GM18868 (cell line): ENCODE data around the gene DLG2.
A peak's percentile ranks its signal among the peaks of the same experiment; 100 is the strongest.

ENCODE experiments used
- ATAC-seq: cut with Tn5 transposase; IDR thresholded peaks from one replicate; pipeline ENCODE4 v1.9.1; 2021; ENCODE audit warnings: mild to moderate bottlenecking, moderate library complexity; ENCODE audit not compliant: unreplicated experiment

The DLG2 gene

DNA sequence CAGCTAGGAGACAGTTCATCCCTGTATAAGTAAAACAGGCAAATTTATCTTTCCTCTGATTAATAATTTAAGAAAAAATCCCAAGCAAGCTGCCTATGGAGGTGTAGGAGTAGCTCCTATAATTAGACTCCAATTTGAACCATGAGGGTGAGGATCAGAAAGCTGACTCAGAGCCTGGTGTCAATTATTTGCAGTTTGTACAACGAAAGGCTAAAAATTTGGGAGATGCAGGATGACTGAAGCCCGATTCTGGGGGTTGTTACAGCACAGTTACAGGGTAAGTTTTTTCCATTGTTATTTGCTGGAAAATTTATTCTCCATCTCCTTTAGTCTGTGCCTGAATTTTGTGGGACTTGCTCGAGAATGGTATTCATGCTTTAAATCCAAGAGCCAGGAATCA, 1981.6 kb downstream of the DLG2 start:
- ATAC-seq = no peak

DNA sequence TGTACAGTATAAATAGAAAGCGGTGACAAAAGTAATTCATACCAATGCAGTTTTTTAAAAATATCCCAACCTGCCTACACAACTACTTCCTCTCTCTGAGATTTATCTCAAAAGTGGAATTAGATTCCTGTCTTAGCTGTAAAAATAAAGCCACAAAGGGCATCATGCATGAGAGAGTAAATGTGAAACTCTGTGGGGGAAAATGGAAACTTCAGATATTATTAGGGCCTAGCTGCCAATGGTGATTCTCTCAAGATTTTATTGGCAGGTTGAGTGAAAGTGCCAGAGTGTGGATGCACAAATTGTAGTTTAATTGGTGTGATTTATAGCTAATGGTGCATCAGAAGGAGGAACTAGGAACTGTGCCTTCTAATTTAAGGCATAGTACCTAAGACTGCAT, 1984.0 kb downstream of the DLG2 start:
- peak; percentile 84 for ATAC-seq

DNA sequence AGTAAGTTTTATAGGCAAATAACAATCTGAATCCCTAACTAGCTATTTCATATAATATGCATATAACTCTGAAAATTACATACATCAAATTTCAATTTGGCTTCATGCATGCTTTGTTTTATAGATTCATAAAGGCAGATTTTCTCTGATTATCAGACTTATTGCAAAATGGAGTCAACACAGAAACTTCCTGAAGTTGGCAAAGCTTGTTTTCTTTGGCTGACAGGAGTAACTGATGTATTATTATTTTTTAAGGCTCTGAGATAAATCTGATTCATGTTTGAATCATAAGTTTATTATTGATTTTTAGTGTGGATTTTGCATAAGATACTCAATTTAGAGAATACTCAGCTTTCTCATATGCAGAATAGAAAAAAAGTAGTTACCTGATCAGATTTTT, 1984.6 kb downstream of the DLG2 start:
- no peak for ATAC-seq

DNA sequence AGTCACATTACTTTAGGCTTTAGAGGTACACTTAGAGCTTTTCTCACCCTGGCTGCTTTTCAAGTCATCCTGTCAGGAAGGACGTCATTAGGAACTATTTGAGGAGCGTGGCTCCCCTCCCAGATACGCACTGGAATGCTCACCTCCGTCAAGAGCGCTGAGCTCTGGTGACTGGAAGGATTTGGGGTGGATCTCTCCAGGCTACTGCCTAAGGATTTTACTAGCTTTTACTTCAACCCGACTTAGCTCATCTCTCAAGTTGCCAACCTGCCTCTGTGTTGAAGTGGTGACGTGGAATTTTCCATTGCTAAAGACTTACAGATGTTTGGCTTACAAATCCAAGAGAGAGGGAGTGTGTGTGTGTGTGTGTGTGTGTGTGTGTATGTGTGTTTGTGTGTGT, 1985.6 kb downstream of the DLG2 start:
- no peak for ATAC-seq

DNA sequence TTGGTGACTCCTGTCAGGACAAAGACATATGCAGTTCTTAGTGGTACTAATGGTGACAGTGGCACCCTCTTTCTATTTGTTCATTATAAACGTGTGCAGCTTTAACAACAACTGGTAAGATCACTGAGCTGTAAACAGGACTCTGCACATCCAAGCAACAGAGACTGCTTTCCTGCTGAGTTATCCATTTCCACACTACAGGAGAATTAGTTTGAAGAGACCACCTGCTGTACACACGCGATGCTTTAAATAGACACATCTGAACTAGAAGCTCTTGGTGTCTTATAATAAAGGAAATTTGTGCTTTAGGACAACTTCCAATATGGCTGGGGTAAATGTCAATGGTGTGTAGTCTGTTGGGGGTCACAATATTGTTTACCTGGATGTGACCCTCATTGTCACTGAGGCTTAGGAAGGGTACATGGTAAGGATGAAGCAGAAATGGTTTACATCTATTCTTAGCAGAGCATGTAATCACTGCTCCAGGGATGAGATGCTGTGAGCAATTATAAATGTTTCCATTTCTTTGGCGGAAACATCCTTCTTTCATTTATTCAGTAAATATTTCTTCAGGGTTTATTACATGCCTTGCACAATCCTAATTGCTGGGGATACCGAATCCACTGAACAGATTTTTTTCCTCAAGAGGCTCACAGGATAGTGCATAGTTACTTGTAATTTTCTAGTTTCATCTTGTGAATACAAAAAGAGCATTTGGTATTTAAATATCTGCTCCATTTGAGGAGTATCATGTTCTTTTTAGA, 1987.0 kb downstream of the DLG2 start:
- ATAC-seq = no peak

DNA sequence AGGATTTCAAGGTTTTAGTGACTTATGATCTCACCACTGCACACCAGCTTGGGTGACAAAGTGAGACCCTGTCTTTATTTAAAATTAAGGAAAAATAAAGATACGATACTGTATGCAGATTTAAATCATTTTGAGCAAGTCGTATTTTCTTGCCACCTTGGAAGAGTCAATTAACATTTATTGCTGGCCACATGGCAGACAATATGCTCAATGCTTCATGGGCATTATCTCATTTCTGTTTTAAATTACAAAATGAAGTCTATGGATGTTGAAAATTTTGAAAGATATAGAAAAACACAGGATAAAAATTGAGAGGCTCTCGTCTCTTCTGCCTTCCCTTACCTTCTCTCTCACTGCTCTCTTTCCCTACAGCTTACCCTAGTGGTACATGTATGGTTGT, 1992.0 kb downstream of the DLG2 start:
- ATAC-seq = no peak

DNA sequence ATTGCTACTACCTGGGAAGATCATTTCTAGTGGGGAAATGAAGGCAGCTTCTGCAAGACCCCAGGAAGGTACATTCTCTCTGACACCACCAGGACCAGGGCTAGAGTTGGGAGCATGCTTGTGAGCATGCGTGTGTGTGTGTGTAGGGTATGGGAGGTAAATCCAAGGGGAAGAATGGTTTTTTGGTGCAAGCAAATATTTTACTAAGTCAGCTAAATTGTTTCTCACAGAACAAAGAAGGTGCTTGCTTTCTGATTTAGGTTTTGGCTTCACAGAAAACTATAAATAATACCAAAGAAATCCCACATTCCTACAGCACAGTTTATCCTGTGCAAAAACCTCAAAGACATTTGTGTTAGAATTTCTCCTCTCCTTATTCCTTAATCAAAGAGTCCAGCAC, 1996.9 kb downstream of the DLG2 start:
- ATAC-seq = no peak

DNA sequence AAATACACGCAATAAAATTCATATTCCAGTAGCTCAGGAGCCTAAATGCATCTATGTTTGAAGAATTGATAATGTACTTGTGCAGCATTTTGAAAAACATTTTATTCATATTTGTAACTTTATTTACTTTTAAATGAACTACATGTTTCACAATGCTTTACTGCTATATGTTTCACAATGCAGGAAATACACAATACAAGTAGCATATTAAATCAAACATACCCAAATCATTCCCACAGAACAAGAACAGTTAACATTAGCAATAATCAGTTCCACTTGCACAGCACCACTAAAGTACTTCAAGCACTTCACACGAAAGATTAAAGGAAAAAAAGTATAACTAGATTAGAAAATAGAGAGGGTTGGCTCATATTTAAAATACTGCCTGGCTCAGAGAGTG, 1997.4 kb downstream of the DLG2 start:
- ATAC-seq = no peak

DNA sequence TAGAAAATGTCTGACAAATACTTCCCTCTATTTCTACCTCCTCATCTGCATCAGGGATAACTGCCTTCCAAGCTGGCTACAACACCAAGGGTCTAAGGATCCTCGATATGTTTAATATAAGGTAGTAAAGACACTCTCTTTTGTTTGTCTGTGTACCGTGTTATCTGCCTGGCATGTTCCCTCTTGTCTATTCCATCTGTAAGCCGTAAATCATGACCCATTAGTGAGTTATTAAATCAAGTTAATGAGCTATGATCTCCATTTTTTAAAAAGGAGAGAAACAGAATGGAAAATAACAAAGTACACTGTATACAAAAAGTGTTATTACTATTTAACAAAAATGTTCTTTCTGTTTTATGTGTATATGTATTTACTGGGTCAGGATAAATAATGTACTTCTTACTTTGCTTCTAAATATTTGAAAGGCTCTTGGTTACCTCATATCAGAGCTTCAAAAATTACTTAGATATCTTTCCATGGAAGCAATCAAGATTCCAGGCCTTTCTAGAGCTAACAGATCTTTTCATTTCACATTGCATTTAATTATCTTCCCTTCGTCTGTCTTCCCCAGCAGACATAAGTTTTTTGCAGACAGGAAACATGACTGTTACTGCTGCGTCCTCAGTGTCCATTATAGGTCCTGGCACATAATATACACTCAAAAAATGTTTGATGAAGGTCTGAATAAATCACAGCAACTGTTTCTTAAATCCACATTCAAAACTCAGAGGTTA, 1998.4 kb downstream of the DLG2 start:
- ATAC-seq = no peak

DNA sequence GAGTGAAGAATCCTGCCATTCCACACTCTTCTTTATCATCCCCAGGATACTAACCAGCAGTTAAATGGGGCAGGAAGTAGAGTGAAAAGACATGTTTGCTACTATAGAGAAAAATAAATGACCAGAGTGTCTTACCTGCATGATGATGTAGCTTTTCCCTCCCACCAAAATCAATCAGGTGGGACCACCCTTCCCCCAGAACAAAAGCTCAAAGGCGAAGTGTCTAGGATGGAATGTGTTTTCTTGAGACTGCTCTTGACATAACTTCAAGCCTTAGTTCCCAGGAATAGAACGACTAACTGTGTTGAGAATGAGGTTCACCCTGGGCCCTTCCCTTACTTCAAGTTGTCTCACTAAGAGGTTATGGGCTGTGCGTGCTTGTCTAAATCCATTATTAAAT, 2001.8 kb downstream of the DLG2 start:
- no peak for ATAC-seq

DNA sequence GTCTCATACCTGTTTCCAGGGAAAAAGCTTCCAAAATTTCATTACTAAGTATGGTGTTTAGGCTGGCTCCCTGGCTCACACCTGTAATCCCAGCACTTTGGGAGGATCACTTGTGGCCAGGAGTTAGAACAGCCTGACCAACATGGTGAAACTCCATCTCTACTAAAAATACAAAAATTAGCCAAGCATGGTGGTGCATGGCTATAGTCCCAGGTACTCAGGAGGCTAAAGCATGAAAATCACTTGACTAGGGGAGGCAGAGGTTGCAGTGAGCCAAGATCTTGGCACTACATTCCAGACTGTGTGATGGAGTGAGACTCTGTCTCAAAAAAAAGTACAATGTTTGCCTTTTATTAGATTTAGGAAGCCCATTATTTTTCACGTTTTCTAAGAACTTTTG, 2009.5 kb downstream of the DLG2 start:
- ATAC-seq = no peak

DNA sequence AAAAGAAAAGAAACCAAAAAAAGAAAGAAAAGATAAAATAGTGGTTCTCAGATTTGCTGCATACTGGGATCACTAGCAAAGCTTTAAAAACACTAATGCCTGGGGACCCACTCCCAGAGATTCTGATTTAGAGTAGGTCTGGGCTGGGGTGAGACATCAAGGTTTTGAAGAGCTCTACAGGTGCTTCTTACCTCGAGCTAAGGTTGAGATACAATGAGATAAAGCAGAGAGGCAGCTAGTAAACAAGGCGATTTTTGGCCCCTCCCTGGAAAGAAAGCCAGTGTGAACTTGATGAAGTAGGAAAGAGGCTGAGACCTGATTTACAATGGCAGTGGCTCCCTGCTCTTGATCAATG, 2013.4 kb downstream of the DLG2 start:
- peak; percentile 33 for ATAC-seq

DNA sequence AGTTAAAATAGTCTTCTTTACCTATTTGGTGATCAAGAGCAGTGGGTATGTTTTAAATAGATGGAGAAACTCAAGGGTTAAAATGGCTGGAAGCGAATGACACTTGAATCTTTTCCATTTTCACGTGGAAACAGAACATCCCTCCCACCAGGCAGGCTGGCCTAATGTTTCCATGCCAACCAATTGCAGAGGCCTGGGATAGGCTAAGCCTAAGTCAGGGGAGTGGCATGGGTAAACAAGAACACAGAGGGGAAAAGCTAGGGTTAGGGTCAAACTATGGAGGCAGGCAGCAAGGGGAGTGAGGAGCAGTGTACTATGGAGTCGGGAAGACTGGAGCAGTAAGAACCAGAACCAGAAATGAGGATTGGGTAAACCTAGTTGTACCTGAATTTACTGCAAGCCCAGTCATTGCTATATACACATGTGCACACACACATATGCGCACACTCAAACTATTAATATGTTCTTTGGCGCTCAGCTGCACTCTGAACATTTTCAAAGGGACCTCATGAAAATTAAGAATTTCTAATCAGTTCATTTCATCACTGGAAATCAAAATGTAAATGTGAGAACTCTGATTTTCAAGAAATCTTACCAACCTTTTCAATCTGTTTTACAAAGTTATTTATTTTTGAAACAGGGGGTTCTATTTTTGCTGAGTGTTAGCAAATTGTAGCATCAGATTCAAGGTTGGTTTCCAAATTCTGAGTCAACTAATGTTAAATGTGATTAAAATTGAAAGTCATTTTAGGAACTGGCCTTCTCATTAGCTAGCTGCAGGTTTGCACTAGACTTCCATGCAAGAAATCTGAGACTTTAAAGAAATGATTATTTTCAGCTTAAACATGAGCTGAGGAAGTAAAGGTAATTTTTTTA, 2014.0 kb downstream of the DLG2 start:
- peak; percentile 89 for ATAC-seq

DNA sequence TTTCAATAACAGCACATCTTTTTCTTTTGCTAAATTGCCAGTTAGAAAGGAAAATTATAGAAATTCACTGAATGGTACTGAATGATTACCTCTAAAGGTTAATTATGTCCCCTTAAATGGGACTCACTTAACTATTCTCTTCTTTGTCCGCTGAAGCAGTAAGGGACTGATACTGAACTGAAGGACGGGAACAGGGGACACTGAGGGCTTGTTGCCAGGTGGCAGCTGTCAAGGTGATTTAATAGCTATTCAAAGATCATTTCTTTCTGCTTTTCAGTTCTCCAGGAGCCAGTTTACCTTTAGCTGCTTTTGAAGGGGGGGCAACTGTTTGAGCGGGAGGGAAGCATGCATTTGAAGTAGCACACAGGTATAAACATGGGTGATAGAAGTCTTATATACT, 2015.5 kb downstream of the DLG2 start:
- ATAC-seq = no peak

DNA sequence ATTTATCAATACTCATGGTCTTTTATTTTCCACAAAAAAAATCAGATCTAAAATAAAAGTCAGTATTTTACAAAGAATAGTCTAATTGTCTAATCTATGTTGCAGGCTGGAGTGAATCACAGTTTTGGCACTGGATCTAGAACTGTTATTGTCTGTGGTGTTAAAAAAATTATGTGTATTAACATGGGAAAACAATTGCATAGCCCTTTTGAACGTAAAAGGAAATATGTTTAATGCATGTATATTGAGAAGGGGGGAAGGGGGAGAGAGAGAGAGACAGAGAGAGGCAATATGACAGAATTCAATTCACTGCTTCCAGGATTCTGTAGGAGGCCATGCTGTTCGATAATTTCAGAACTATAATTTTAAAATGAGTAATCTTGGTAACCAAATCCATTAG, 2016.1 kb downstream of the DLG2 start:
- ATAC-seq = no peak

DNA sequence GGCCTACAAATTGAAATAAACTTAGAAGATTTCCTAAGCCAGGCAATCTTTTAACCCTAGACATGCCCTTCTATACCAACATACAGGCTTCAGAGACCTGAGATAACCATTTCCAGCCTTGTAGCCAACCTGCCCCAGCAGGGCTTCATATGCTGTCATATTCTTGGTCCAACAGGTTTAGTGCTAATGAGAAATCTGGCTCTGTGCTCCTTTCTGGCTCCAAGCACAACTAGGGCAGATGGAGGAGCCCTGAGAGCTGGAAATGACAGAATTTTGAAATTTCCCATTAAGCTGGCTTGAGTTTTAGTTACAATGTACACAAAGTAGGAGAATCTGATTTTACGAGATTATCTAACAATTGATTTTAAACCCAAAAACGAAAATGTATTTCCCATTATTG, 2018.0 kb downstream of the DLG2 start:
- ATAC-seq = no peak

DNA sequence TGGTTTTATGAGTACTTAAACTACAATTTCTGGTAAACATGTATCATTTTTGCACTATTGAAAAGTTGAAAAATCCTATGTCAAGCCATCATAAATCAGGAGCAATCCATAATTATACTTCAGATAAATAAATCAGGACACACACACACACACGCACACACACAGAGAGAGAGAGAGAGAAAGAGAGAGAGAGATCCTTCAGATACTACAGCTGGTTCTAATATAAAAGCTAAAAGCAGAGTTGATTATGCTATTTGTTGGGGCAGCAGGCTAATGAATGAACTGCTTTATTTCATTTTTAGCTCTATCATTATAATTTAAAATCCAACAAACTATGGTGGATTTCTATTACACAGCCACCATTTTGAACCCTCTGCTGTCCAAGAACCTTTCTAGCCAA, 2018.6 kb downstream of the DLG2 start:
- ATAC-seq = no peak

DNA sequence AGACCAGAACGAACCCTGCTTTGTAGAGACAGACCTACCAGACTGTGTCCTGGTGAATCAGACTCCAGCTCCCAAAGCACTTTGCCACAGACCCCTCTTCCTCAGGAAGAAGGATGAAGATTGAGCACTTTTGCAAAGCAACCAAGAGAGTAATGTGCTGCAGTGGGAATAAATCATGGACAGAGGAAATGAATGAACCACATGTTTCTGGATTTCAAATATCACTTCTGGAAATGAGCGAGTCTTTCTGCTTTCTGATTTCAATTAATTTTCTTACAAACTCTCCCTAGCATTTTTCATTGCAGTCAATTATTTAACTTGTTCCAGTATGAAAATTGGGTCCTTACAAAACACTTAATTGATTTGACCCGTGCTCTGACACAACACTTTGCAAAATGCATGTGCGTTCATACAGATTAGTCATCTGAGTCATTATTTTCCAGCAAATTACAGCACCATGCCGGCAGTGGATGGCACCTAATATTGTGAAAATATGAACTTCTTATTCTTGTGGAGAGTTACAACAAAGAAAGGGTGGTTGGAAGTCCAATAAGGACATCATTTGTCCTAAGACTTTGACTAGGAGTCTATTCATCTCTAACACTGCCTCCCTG, 2025.1 kb downstream of the DLG2 start:
- no peak for ATAC-seq

DNA sequence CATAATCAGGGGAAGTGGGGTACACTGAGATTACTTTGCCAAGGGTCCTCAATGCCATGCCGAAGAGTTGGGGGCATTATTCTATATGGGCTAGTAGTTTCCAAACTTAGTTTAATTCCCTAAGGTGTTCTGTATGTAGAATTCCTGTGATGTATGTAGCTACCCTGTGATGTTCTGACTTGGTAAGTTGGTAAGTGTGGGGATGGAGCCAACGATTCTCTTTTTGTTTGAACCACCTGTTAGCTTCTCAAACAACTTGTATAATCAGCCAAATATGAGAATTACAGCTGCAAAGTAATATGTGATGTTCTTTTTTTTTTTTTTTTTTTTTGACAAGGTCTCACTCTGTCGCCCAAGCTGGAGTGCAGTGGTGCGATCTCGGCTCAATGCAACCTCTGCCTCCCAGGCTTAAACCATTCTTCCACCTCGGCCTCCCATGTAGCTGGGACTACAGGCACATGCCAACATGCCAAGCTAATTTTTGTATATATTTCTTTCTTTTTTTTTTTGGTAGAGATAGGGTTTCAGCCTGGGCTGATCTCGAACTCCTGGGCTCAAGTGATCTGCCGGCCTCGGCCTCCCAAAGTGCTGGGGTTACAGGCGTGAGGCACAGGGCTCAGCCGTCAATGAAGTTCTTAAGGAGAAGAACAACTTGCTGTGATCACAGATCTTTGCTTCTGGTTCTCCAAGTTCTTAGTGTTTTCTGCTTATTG, 2025.8 kb downstream of the DLG2 start:
- no peak for ATAC-seq

DNA sequence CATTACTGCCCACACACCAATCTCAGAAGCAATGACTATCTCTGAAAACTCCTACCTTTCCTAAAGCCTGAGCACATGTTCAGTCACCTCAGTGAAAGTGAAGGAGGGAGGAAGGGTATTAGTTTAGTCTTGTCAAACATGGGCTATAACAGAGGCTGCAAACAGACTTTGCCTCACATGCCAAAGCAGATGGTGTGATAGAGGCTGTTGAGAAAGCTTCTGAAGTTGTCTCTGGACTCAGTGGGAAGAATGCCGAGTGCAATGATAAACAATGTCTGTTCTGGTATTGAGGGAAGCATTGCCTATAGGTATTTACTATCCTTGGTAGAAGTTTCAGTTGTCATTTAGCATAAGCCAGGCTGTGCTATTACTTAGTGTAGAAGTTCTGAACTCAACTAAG, 2026.5 kb downstream of the DLG2 start:
- no peak for ATAC-seq

DNA sequence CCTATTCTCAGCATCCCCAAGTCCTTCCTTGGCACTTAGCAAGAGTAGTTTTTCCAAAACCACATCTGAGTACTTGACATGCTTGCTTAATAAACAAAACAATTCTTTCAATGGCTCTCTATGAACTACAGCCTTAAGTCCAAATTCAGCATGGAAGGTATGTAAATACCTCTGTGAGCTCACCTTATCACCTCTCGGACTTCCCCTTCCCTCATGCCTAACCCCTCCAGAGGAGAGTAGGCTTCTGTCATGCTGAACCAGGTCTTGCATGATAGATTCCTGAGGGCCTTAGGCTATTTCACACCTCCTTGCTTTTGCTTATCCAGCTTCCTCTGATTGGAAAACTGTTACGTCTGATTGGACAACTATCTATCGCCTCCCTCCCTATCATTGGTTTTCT, 2028.1 kb downstream of the DLG2 start:
- ATAC-seq = peak; percentile 66
